ENCODE measurements around the gene ACSF3. TPM values are rescaled to one million over a fixed set of nuclear protein-coding genes. Genes with fewer than 3 reads are reported as not detected.

ACSF3 gene
- total RNA-seq, 4 donors from 2014 or later: 26.1 to 55.1 (median 32.5) TPM

GRCh38 chr16:89096768-89097391 is 3.2 kb downstream of the ACSF3 start:
- TF ChIP-seq POLR2AphosphoS5 (IDR thresholded peaks at IDR 0.05) (no peak), EP300 (IDR thresholded peaks at IDR 0.05) (no peak), POLR2A (IDR thresholded peaks at IDR 0.05) (no peak)
- TF ChIP-seq, protein P1, sequence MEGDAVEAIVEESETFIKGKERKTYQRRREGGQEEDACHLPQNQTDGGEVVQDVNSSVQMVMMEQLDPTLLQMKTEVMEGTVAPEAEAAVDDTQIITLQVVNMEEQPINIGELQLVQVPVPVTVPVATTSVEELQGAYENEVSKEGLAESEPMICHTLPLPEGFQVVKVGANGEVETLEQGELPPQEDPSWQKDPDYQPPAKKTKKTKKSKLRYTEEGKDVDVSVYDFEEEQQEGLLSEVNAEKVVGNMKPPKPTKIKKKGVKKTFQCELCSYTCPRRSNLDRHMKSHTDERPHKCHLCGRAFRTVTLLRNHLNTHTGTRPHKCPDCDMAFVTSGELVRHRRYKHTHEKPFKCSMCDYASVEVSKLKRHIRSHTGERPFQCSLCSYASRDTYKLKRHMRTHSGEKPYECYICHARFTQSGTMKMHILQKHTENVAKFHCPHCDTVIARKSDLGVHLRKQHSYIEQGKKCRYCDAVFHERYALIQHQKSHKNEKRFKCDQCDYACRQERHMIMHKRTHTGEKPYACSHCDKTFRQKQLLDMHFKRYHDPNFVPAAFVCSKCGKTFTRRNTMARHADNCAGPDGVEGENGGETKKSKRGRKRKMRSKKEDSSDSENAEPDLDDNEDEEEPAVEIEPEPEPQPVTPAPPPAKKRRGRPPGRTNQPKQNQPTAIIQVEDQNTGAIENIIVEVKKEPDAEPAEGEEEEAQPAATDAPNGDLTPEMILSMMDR (IDR thresholded peaks at IDR 0.05): no peak
- peaks cover 31% of the 10 kb centered on the region for H3K4me1 ChIP-seq

DNA sequence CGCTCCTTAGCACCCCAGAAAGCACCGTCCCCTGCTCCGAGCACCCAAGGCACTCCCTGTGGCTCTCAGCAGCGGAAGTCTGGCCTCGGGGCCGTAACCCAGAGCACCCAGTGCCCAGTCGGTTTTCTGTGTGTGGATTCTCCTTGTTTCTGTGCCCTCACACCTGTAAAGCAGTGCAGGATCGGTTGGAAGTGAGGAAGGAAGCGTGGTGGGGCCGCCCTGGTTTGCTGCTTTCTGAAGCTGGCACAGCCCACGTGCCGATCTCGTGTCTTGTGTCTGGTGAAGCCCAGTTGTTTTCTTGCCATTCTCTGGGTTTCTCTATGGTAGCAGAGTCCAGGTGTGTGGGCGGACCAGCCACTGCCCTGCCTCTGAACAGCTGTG is 3.7 kb downstream of the ACSF3 start:
- peaks cover 31% of the 10 kb centered on the region for H3K4me1 ChIP-seq
- TF ChIP-seq, protein P1 (IDR thresholded peaks at IDR 0.05): no peak
- no peak for TF ChIP-seq POLR2A (IDR thresholded peaks at IDR 0.05)
- no peak for TF ChIP-seq POLR2AphosphoS5 (IDR thresholded peaks at IDR 0.05)
- TF ChIP-seq EP300 (IDR thresholded peaks at IDR 0.05): no peak
- H3K27ac ChIP-seq: no peak overlapping the region

More at GRCh38 chr16:89096768-89097391, 3.2 kb downstream of the ACSF3 start:
- Histone ChIP-seq H3K27ac (no peak overlapping the region), H3K9me3 (no peaks in the 10 kb centered on the region), H3K36me3 (peaks cover 25% of the 10 kb centered on the region), H3K4me3 (no peak overlapping the region), H3K27me3 (peaks cover 7% of the 10 kb centered on the region)
- no peak for DNase-seq (ENCODE audit: low spot score in 2 of 2)
- WGBS: 87% methylated on average over 24 of the region's 24 CpGs

DNA sequence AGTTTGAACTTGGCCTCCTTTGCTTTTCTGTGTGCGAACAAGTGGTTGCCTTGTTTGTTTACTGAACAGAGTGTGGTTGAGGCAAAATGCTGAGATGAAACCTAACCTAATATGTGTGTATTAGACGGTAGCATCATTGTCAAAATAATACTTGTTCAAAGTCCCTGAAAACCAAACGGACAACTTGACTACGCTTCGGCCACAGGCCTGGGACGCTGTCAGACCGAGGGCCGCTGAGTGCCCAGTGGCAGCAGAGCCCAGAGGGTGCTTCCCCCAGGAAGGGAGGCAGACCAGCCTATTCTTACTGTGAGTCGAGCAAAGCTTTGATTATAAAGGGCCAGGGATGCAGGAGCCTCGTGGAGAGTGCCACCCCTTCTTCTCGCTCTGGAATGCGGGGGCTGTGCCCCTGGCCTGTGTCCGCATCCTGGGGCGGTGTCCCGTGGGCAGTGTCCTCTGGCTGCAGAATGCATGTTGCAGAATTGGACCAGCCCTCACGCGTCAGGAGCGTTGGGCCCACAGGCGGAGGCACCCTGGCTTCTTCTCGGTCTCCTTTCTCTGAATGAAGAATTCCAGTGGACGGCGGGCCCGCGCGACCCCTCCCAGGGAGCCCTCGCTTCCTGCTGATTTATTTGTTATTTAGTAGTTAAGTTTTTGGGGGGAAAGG is 5.2 kb downstream of the ACSF3 start:
- no peak for TF ChIP-seq EP300 (IDR thresholded peaks at IDR 0.05)
- H3K4me3 ChIP-seq: no peak overlapping the region
- peaks cover 25% of the 10 kb centered on the region for H3K4me1 ChIP-seq
- DNase-seq (ENCODE audit: low spot score in 2 of 2): no peak
- WGBS: 88% methylated on average over 26 of the region's 26 CpGs
- no peaks in the 10 kb centered on the region for H3K9me3 ChIP-seq
- no peaks in the 10 kb centered on the region for H3K27me3 ChIP-seq
- no peak overlapping the region for H3K27ac ChIP-seq
- H3K36me3 ChIP-seq: peaks cover 45% of the 10 kb centered on the region

More for the DNA sequence above, 3.7 kb downstream of the ACSF3 start:
- H3K9me3 ChIP-seq: no peaks in the 10 kb centered on the region
- H3K27me3 ChIP-seq: peaks cover 2% of the 10 kb centered on the region
- H3K4me3 ChIP-seq: no peak overlapping the region
- no peak for DNase-seq (ENCODE audit: low spot score in 2 of 2)
- WGBS: 95% methylated on average over 13 of the region's 14 CpGs
- H3K36me3 ChIP-seq: peaks cover 30% of the 10 kb centered on the region

DNA sequence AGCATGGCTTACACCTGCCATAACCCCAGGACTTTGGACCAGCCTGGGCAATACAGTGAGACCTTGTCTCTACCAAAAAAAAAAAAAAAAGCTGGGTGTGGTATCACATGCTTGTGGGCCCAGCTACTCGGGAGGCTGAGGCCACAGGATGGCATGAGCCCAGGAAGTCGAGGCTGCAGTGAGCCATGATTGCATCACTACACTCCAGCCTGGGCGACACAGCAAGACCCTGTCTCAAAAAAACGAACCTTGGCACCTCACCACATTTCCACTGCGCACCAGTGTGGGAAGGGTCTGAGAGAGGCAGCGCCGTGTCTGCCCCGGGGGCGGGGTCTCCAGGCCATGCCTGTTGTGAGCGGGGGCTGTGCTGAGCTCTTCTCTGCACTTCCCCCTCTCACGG is 6.3 kb downstream of the ACSF3 start:
- TF ChIP-seq, protein P1 (IDR thresholded peaks at IDR 0.05): no peak
- WGBS: 65% methylated on average over 11 of the region's 11 CpGs
- peaks cover 18% of the 10 kb centered on the region for H3K4me1 ChIP-seq
- H3K9me3 ChIP-seq: no peaks in the 10 kb centered on the region
- H3K27ac ChIP-seq: no peak overlapping the region
- no peak overlapping the region for H3K4me3 ChIP-seq
- H3K36me3 ChIP-seq: peaks cover 55% of the 10 kb centered on the region
- DNase-seq (ENCODE audit: low spot score in 2 of 2): no peak
- H3K27me3 ChIP-seq: no peaks in the 10 kb centered on the region

- Histone ChIP-seq H3K4me1 (peaks cover 11% of the 10 kb centered on the region), H3K9me3 (no peaks in the 10 kb centered on the region), H3K36me3 (peaks cover 64% of the 10 kb centered on the region), H3K27me3 (no peaks in the 10 kb centered on the region), H3K4me3 (no peak overlapping the region), H3K27ac (no peak overlapping the region)
- no peak for DNase-seq (ENCODE audit: low spot score in 2 of 2)
- WGBS: 90% methylated on average over 6 of the region's 42 CpGs
- TF ChIP-seq POLR2A (IDR thresholded peaks at IDR 0.05) (no peak), POLR2AphosphoS5 (IDR thresholded peaks at IDR 0.05) (no peak), EP300 (IDR thresholded peaks at IDR 0.05) (no peak)
- TF ChIP-seq, protein P1 (IDR thresholded peaks at IDR 0.05): no peak
Observed at GRCh38 chr16:89100601-89101302, 7.1 kb downstream of the ACSF3 start.
